ENCODE measurements around the gene MAN2A2. TPM values are rescaled to one million over a fixed set of nuclear protein-coding genes. Genes with fewer than 3 reads are reported as not detected.

MAN2A2 gene
- polyA plus RNA-seq, 3 donors: 6.6 to 318 (median 7.3) TPM

GRCh38 chr15:90917569-90917968 lies 14.5 kb downstream of the MAN2A2 start:
- H3K27ac Mint-ChIP-seq: peak overlapping the region in 5 of 7 donors; percentile 17 to 95 (median 67)
- DNase-seq: peak in 1 of 3 donors; percentile 3
- Histone ChIP-seq H3K36me3 (replicated peaks in 1 of 2; ENCODE audit: control insufficient read depth in 1 of 2, insufficient read depth in 2 of 2, low read length in 2 of 2) (peaks cover 59 to 71% of the 10 kb centered on the region in 2 donors), H3K27me3 (ENCODE audit: control insufficient read depth in 2 of 2, insufficient read depth in 2 of 2, low read length in 2 of 2) (no peaks in the 10 kb centered on the region), H3K27ac (ENCODE audit: low read depth in 1 of 2, low read length in 2 of 2) (peak overlapping the region in 1 of 2 donors; percentile 83), H3K9me3 (replicated peaks in 1 of 2; ENCODE audit: control insufficient read depth in 1 of 2, insufficient read depth in 1 of 2, low read length in 2 of 2) (no peaks in the 10 kb centered on the region), H3K9ac (ENCODE audit: insufficient read depth, low read length, poor library complexity, severe bottlenecking) (no peak overlapping the region), H4K20me1 (ENCODE audit: insufficient read depth, low read length) (peaks cover 4% of the 10 kb centered on the region), H3K79me2 (ENCODE audit: insufficient read depth, low read length) (peaks cover 28% of the 10 kb centered on the region), H3K4me2 (replicated peaks; ENCODE audit: extremely low read depth, low read length, poor library complexity, severe bottlenecking) (no peak overlapping the region), H2AFZ (ENCODE audit: insufficient read depth, low read depth, low read length, poor library complexity, severe bottlenecking) (no peak overlapping the region), H3K4me3 (replicated peaks in 1 of 3; ENCODE audit: low read depth in 2 of 3, low read length in 3 of 3) (no peak overlapping the region), H3K4me1 (ENCODE audit: control insufficient read depth in 1 of 2, insufficient read depth in 2 of 2, low read length in 2 of 2) (peaks cover 47 to 50% of the 10 kb centered on the region in 2 donors)
- H3K4me1 Mint-ChIP-seq: peaks cover 52% of the 10 kb centered on the region
- peak overlapping the region in 1 of 2 donors; percentile 27 for H3K4me3 Mint-ChIP-seq
- H3K9me3 Mint-ChIP-seq: peaks cover 0 to 2% (median 0%) of the 10 kb centered on the region in 7 donors
- peaks cover 0 to 2% (median 1%) of the 10 kb centered on the region in 3 donors for H3K27me3 Mint-ChIP-seq (ENCODE audit: low read depth in 3 of 3)
- intact Hi-C loops (cut with micrococcal nuclease): loop anchor here in 1 of 2 donors (2.0 to 10.0 kb wide), 2 partner anchors 13 to 937 kb away; partner anchors contain the start of gene SLCO3A1
- no peak for TF ChIP-seq CTCF (IDR thresholded peaks at IDR 0.05)
- WGBS (ENCODE audit: insufficient coverage): 96% methylated on average over 12 of the region's 12 CpGs
- peaks cover 68 to 85% of the 10 kb centered on the region in 2 donors for H3K36me3 Mint-ChIP-seq

- no peak for TF ChIP-seq CTCF (IDR thresholded peaks at IDR 0.05)
- H3K36me3 Mint-ChIP-seq: peaks cover 62 to 78% of the 10 kb centered on the region in 2 donors
- H3K36me3 ChIP-seq (replicated peaks in 1 of 2; ENCODE audit: control insufficient read depth in 1 of 2, insufficient read depth in 2 of 2, low read length in 2 of 2): peaks cover 55 to 65% of the 10 kb centered on the region in 2 donors
These were observed 15.1 kb downstream of the MAN2A2 start for GRCh38 chr15:90918034-90918788.

More at GRCh38 chr15:90918034-90918788, 15.1 kb downstream of the MAN2A2 start:
- H3K4me3 Mint-ChIP-seq: no peak overlapping the region
- peak in 1 of 3 donors; percentile 2 for DNase-seq
- WGBS (ENCODE audit: insufficient coverage): 97% methylated on average over 23 of the region's 23 CpGs
- peak overlapping the region in 1 of 2 donors; percentile 83 for H3K27ac ChIP-seq (ENCODE audit: low read depth in 1 of 2, low read length in 2 of 2)
- no peak overlapping the region for H3K4me2 ChIP-seq (replicated peaks; ENCODE audit: extremely low read depth, low read length, poor library complexity, severe bottlenecking)
- no peak overlapping the region for H3K9ac ChIP-seq (ENCODE audit: insufficient read depth, low read length, poor library complexity, severe bottlenecking)
- H3K9me3 ChIP-seq (replicated peaks in 1 of 2; ENCODE audit: control insufficient read depth in 1 of 2, insufficient read depth in 1 of 2, low read length in 2 of 2): no peaks in the 10 kb centered on the region
- peak overlapping the region in 4 of 7 donors; percentile 39 to 71 (median 60) for H3K27ac Mint-ChIP-seq
- H2AFZ ChIP-seq (ENCODE audit: insufficient read depth, low read depth, low read length, poor library complexity, severe bottlenecking): no peak overlapping the region
- H3K27me3 ChIP-seq (ENCODE audit: control insufficient read depth in 2 of 2, insufficient read depth in 2 of 2, low read length in 2 of 2): no peaks in the 10 kb centered on the region
- H3K9me3 Mint-ChIP-seq: peaks cover 0 to 2% (median 0%) of the 10 kb centered on the region in 7 donors
- intact Hi-C loops (cut with micrococcal nuclease): loop anchor here in 1 of 2 donors (10.0 kb wide), 1 partner anchor 937 kb away; the partner anchor contains the start of gene SLCO3A1
- peaks cover 41 to 43% of the 10 kb centered on the region in 2 donors for H3K4me1 ChIP-seq (ENCODE audit: control insufficient read depth in 1 of 2, insufficient read depth in 2 of 2, low read length in 2 of 2)
- peaks cover 48% of the 10 kb centered on the region for H3K4me1 Mint-ChIP-seq
- H3K27me3 Mint-ChIP-seq (ENCODE audit: low read depth in 3 of 3): peaks cover 0 to 2% (median 1%) of the 10 kb centered on the region in 3 donors
- peaks cover 4% of the 10 kb centered on the region for H4K20me1 ChIP-seq (ENCODE audit: insufficient read depth, low read length)
- H3K79me2 ChIP-seq (ENCODE audit: insufficient read depth, low read length): peaks cover 28% of the 10 kb centered on the region
- no peak overlapping the region for H3K4me3 ChIP-seq (replicated peaks in 1 of 3; ENCODE audit: low read depth in 2 of 3, low read length in 3 of 3)
